Natural killer cell (primary cell): ENCODE measurements around the gene WNT4. TPM values are rescaled to one million over a fixed set of nuclear protein-coding genes. Genes with fewer than 3 reads are reported as not detected.

Experiments
- ATAC-seq, 3 donors: fragments of 150-1000 bp in 2 of 3; fragments of 200-7000 bp in 1 of 3; cut with Tn5 transposase; 1 replicate in 1 of 3; 2 replicates in 2 of 3; pipeline ENCODE4 v1.10.0; 2021; ENCODE audit warnings: mild to moderate bottlenecking in 2 of 3, moderate library complexity in 2 of 3
- DNase-seq, 2 donors: peaks; one replicate each; pipeline versions ENCODE4 v3.0.0 to v3.0.0-alpha.2; 2013 to 2021; ENCODE audit warnings: mixed read lengths in 1 of 2
- H3K27ac ChIP-seq: one replicate; pipeline ENCODE4 v1.5.1; 2013; ENCODE audit warnings: mild to moderate bottlenecking, low read length
- H3K27me3 ChIP-seq: one replicate; pipeline ENCODE4 v1.6.1; 2013; ENCODE audit warnings: low read length; ENCODE audit not compliant: control insufficient read depth, insufficient read depth
- H3K36me3 ChIP-seq: one replicate; pipeline ENCODE4 v1.6.1; 2013; ENCODE audit warnings: low read length; ENCODE audit not compliant: control insufficient read depth, insufficient read depth
- H3K4me1 ChIP-seq: one replicate; pipeline ENCODE4 v1.6.1; 2013; ENCODE audit warnings: low read length; ENCODE audit not compliant: control insufficient read depth, insufficient read depth
- H3K4me3 ChIP-seq: one replicate; pipeline ENCODE4 v1.5.1; 2013; ENCODE audit warnings: low read length
- H3K9me3 ChIP-seq: one replicate; pipeline ENCODE4 v1.6.1; 2013; ENCODE audit warnings: low read length; ENCODE audit not compliant: control insufficient read depth, insufficient read depth
- H3K27ac Mint-ChIP-seq, 2 donors: one replicate each; pipeline ENCODE4 v1.8.0; 2022; ENCODE audit warnings: mild to moderate bottlenecking in 2 of 2, mixed read lengths in 2 of 2, moderate library complexity in 1 of 2
- H3K27me3 Mint-ChIP-seq, 2 donors: one replicate each; pipeline ENCODE4 v1.8.0; 2022; ENCODE audit warnings: low read depth in 2 of 2, mixed read lengths in 2 of 2
- H3K36me3 Mint-ChIP-seq: one replicate; pipeline ENCODE4 v1.8.0; 2022; ENCODE audit warnings: mixed read lengths
- H3K4me1 Mint-ChIP-seq, 2 donors: one replicate each; pipeline ENCODE4 v1.8.0; 2022; ENCODE audit warnings: mixed read lengths in 2 of 2
- H3K4me3 Mint-ChIP-seq: one replicate; pipeline ENCODE4 v1.8.0; 2022; ENCODE audit warnings: mild to moderate bottlenecking, moderate library complexity, mixed read lengths
- H3K9me3 Mint-ChIP-seq, 2 donors: one replicate each; pipeline ENCODE4 v1.8.0; 2022; ENCODE audit warnings: mixed read lengths in 2 of 2
- CTCF ChIP-seq: fragments of 200-600 bp; IDR thresholded peaks from one replicate; pipeline ENCODE4 v1.8.0; 2022; ENCODE audit warnings: antibody characterized with exemption
- WGBS: methylation state at CpG from one replicate; pipeline ENCODE4 v1.1.7; 2013; ENCODE audit warnings: missing lambda C conversion rate; ENCODE audit not compliant: insufficient coverage; 5-methylcytosine and 5-hydroxymethylcytosine counted together
- intact Hi-C: fragments of 100-400 bp; cut with micrococcal nuclease; formaldehyde crosslinking; loops from one replicate; pipeline ENCODE4 v1.14.2; 2022
- total RNA-seq, 4 donors: library from RNA; stranded (reverse); fragments of 120-200 nt in 1 of 4; gene quantifications; one replicate each; pipeline versions ENCODE4 v1.2.3 to v1.2.4, GENCODE V29; 2013 to 2022

Gene WNT4
- total RNA-seq, 3 donors from 2014 or later (not counting 1 experiment from before 2014, with no cell fraction given) = not detected

GRCh38 chr1:22153660-22154437 is 11.0 kb upstream of the WNT4 start:
- ATAC-seq (no peak), DNase-seq (no peak)
- no peaks in the 10 kb centered on the region for H3K9me3 ChIP-seq
- 73% methylated on average over 25 of the region's 25 CpGs for WGBS
- no peaks in the 10 kb centered on the region for H3K36me3 Mint-ChIP-seq
- H3K27ac ChIP-seq = no peak overlapping the region
- no peak overlapping the region for H3K4me3 Mint-ChIP-seq
- peaks cover 0 to 11% of the 10 kb centered on the region in 2 donors for H3K27me3 Mint-ChIP-seq
- no peak overlapping the region for H3K4me3 ChIP-seq
- H3K9me3 Mint-ChIP-seq = no peaks in the 10 kb centered on the region
- peaks cover 0 to 10% of the 10 kb centered on the region in 2 donors for H3K4me1 Mint-ChIP-seq
- no peak for TF ChIP-seq CTCF
- H3K4me1 ChIP-seq = no peaks in the 10 kb centered on the region
- no peaks in the 10 kb centered on the region for H3K27me3 ChIP-seq
- intact Hi-C loops = no loop called here
- no peak overlapping the region for H3K27ac Mint-ChIP-seq
- H3K36me3 ChIP-seq = no peaks in the 10 kb centered on the region

DNA sequence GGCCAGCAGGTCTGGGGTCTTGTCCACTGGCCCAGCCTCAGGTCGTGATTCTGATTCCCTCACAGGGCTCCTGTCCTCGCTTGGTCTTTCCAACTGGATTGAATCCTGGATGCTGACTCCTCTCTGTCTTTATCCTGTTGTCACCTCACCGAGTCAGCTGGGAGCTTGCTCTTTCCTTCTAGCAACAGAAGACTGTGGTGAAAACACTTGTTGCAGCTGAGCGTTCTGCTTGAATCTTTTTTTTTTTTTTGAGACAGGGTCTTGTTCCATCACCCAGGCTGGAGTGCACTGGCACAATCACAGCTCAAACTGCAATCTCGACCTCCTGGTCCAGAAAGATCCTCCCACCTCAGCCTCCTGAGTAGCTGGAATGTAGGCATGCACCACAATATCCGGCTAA is 8.0 kb upstream of the WNT4 start:
- WGBS = 80% methylated on average over 6 of the region's 6 CpGs
- Histone ChIP-seq H3K4me1 (no peaks in the 10 kb centered on the region), H3K36me3 (no peaks in the 10 kb centered on the region), H3K27me3 (no peaks in the 10 kb centered on the region), H3K9me3 (no peaks in the 10 kb centered on the region), H3K4me3 (no peak overlapping the region), H3K27ac (no peak overlapping the region)
- Mint-ChIP-seq H3K27me3 (peaks cover 10 to 26% of the 10 kb centered on the region in 2 donors), H3K4me1 (peaks cover 0 to 10% of the 10 kb centered on the region in 2 donors), H3K9me3 (no peaks in the 10 kb centered on the region), H3K36me3 (no peaks in the 10 kb centered on the region), H3K4me3 (no peak overlapping the region), H3K27ac (no peak overlapping the region)
- intact Hi-C loops = no loop called here
- no peak for TF ChIP-seq CTCF
- no peak for ATAC-seq
- DNase-seq = no peak

DNA sequence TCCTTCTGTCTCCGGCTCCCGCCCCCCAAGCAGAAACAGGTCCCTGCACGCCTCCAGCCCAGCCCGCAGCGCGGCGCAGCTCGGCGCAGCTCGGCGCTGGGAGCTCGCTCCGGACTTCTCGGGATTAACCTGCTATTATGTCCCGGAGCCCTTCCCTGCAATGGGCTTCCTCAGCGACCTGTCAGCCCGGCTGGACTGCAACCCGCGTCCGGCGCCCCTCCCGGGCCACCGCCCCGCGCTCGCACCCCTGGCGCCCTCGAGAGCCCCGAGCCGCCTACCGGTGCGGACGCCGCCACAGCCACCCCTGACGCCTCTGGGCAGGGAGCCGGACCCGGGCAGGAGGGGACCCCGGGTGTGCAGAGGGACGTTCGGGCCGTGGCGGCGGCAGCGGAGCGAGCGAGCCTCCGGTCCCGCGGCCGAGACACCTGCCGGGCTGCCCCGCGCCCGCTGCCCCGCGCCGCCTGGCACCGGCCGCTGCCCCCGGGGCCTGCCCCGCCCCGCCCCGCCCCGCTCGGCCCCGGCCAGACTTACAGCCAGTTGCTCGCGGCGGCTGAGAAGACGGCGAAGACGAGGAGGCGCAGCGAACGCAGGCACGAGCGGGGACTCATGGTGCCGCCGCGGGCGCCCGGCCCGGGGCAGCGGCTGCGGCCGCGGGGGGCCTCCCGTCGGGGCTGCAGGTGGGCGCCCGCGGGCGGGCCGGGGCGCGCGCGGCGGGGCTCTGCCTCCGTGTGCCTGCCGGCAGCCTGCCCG is 407 bp downstream of the WNT4 start:
- no peaks in the 10 kb centered on the region for H3K9me3 Mint-ChIP-seq

More for the DNA sequence above, 407 bp downstream of the WNT4 start:
- Histone ChIP-seq H3K27ac (no peak overlapping the region), H3K4me3 (no peak overlapping the region), H3K27me3 (peaks cover 25% of the 10 kb centered on the region), H3K9me3 (no peaks in the 10 kb centered on the region), H3K36me3 (no peaks in the 10 kb centered on the region), H3K4me1 (peaks cover 14% of the 10 kb centered on the region)
- Mint-ChIP-seq H3K36me3 (no peaks in the 10 kb centered on the region), H3K27ac (no peak overlapping the region), H3K4me3 (peak overlapping the region; percentile 61), H3K4me1 (peaks cover 6 to 7% of the 10 kb centered on the region in 2 donors), H3K27me3 (peaks cover 31 to 35% of the 10 kb centered on the region in 2 donors)
- under 1% methylated on average over 102 of the region's 102 CpGs for WGBS
- no peak for TF ChIP-seq CTCF
- intact Hi-C loops = no loop called here
- DNase-seq (peak in 1 of 2 donors; percentile 27), ATAC-seq (peak in 2 of 3 donors; percentile 28 to 38)
